ENCODE measurements around the gene SAMD5. TPM values are rescaled to one million over a fixed set of nuclear protein-coding genes. Genes with fewer than 3 reads are reported as not detected.

The SAMD5 gene
- total and polyA plus RNA-seq, 10 of the 15 experiments (the other 5 are each of a cell fraction or from before 2014, with no cell fraction given): 0.01 to 0.23 (median 0.05) TPM; not detected in 5

DNA sequence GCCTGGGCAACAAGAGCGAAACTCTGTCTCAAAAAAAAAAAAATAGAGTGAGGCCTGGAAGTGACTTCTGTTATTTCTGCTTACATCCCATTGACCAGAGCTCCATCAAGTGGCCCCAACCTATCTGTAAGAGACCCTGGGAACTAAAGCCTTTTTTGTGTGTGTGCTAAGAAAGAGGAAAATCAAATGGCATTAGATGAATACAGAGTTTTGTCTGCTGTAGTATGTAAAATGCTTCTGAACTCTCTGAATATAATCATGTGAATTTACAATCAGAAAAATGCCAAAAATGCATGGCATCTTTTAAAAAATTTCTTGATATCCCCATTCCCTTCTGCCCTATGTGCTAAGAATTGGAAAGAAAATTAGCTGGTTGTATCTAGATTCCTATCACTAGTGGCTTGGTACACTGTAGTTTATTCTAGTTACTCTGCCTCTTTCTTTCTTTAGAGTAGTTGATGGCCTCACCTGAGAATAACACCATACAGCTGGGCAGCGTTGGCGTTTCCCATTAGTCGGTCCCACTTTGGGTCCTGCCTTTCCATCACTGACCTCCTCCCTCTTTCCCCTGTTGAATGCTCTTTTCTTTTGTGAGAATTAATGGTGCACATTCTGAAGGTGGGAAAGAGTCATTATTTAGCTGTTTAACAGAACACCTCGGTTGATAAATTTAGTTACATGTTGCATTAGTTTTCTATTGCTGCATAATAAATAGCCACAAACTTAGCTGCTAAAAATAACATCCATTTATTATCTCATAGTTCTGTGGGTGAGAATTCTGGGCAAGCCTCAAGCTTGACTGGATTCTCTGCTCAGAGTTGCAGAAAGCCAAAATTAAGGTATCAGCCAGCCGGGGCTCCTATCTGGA lies 38.2 kb downstream of the SAMD5 start (continued):
- TF ChIP-seq, protein P1, sequence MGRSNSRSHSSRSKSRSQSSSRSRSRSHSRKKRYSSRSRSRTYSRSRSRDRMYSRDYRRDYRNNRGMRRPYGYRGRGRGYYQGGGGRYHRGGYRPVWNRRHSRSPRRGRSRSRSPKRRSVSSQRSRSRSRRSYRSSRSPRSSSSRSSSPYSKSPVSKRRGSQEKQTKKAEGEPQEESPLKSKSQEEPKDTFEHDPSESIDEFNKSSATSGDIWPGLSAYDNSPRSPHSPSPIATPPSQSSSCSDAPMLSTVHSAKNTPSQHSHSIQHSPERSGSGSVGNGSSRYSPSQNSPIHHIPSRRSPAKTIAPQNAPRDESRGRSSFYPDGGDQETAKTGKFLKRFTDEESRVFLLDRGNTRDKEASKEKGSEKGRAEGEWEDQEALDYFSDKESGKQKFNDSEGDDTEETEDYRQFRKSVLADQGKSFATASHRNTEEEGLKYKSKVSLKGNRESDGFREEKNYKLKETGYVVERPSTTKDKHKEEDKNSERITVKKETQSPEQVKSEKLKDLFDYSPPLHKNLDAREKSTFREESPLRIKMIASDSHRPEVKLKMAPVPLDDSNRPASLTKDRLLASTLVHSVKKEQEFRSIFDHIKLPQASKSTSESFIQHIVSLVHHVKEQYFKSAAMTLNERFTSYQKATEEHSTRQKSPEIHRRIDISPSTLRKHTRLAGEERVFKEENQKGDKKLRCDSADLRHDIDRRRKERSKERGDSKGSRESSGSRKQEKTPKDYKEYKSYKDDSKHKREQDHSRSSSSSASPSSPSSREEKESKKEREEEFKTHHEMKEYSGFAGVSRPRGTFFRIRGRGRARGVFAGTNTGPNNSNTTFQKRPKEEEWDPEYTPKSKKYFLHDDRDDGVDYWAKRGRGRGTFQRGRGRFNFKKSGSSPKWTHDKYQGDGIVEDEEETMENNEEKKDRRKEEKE (IDR thresholded peaks at IDR 0.05): no peak
- TF ChIP-seq RBBP5 (conservative IDR thresholded peaks at IDR 0.05) (no peak), HDGF (IDR thresholded peaks at IDR 0.05) (no peak), POLR2AphosphoS5 (IDR thresholded peaks at IDR 0.05; ENCODE audit: low read length) (no peak), TCF12 (IDR thresholded peaks at IDR 0.05; ENCODE audit: low read depth, low read length) (no peak)

DNA sequence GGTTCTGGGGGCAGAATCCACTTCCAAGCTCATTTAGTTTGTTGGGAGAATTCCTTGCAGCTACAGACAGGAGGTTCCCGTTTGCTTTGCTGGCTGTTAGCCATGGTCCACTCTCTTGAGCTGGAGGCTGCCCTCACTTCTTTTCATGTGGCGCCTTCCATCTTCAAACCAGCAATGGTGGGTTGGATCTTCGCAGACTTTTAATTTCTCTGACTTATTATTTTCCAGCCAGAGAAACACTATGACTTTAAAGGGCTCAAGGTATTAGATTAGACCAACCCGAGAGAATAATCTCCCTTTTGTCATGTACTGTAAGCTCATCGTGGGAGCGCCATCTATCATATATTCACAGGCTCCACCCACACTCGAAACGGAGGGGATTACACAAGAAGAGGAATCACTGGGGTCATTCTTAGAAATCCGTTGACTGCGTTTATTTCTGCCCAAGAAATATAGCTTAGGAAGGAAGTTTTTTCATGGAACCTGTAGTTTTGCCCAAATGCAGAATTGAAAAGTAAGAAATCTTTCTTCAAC lies 38.9 kb downstream of the SAMD5 start:
- no peak for DNase-seq (ENCODE audit: low read depth, low spot score)
- no peak for FAIRE-seq
- ChIA-PET RAD21 (ENCODE audit: unreplicated experiment) (no interaction called here), SMC1A (ENCODE audit: uncharacterized antibody, unreplicated experiment) (no interaction called here), POLR2A (no interaction called here), CTCF (no interaction called here)
- Histone ChIP-seq H3K4me1 (ENCODE audit: control insufficient read depth, insufficient read depth, low read length) (no peaks in the 10 kb centered on the region), H3K9me3 (replicated peaks; ENCODE audit: control insufficient read depth, insufficient read depth, low read length) (no peaks in the 10 kb centered on the region), H4K20me1 (ENCODE audit: control insufficient read depth, insufficient read depth) (no peaks in the 10 kb centered on the region), H3K9ac (ENCODE audit: control insufficient read depth, insufficient read depth, low read length) (no peak overlapping the region), H2AFZ (ENCODE audit: control insufficient read depth, low read depth, low read length) (no peak overlapping the region), H3K4me3 (no peak overlapping the region), H3K27ac (ENCODE audit: control insufficient read depth, insufficient read depth) (no peak overlapping the region), H3K79me2 (ENCODE audit: control insufficient read depth, insufficient read depth, low read length) (no peaks in the 10 kb centered on the region), H3K36me3 (ENCODE audit: control insufficient read depth in 2 of 2, insufficient read depth in 2 of 2, low read length in 1 of 2) (no peaks in the 10 kb centered on the region), H3K27me3 (replicated peaks in 1 of 2; ENCODE audit: control insufficient read depth in 2 of 2, insufficient read depth in 2 of 2, low read length in 1 of 2) (no peaks in the 10 kb centered on the region), H3K4me2 (ENCODE audit: control insufficient read depth, insufficient read depth) (no peak overlapping the region)
- intact Hi-C loops (cut with micrococcal nuclease; ENCODE audit: unreplicated experiment) (no loop called here), in situ Hi-C loops (cut with MboI) (no loop called here)
- ATAC-seq: no peak
- BruUV-seq (replicated peaks): no TSS peak
- WGBS (ENCODE audit: insufficient coverage, insufficient replicate concordance, low lambda C conversion rate, missing lambda C conversion rate): 35% methylated on average over 10 of the region's 10 CpGs
- TF ChIP-seq MEF2A (IDR thresholded peaks at IDR 0.05; ENCODE audit: insufficient read depth, low read depth, low read length): no peak
- no peak for TF ChIP-seq CHD1 (IDR thresholded peaks at IDR 0.05; ENCODE audit: low read depth, low read length)
- TF ChIP-seq, protein P2, sequence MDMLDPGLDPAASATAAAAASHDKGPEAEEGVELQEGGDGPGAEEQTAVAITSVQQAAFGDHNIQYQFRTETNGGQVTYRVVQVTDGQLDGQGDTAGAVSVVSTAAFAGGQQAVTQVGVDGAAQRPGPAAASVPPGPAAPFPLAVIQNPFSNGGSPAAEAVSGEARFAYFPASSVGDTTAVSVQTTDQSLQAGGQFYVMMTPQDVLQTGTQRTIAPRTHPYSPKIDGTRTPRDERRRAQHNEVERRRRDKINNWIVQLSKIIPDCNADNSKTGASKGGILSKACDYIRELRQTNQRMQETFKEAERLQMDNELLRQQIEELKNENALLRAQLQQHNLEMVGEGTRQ (IDR thresholded peaks at IDR 0.05; ENCODE audit: borderline replicate concordance, low read depth, low read length): no peak
- TF ChIP-seq, protein P3, sequence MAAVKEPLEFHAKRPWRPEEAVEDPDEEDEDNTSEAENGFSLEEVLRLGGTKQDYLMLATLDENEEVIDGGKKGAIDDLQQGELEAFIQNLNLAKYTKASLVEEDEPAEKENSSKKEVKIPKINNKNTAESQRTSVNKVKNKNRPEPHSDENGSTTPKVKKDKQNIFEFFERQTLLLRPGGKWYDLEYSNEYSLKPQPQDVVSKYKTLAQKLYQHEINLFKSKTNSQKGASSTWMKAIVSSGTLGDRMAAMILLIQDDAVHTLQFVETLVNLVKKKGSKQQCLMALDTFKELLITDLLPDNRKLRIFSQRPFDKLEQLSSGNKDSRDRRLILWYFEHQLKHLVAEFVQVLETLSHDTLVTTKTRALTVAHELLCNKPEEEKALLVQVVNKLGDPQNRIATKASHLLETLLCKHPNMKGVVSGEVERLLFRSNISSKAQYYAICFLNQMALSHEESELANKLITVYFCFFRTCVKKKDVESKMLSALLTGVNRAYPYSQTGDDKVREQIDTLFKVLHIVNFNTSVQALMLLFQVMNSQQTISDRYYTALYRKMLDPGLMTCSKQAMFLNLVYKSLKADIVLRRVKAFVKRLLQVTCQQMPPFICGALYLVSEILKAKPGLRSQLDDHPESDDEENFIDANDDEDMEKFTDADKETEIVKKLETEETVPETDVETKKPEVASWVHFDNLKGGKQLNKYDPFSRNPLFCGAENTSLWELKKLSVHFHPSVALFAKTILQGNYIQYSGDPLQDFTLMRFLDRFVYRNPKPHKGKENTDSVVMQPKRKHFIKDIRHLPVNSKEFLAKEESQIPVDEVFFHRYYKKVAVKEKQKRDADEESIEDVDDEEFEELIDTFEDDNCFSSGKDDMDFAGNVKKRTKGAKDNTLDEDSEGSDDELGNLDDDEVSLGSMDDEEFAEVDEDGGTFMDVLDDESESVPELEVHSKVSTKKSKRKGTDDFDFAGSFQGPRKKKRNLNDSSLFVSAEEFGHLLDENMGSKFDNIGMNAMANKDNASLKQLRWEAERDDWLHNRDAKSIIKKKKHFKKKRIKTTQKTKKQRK (IDR thresholded peaks at IDR 0.05; ENCODE audit: low read depth, low read length): no peak
- TF ChIP-seq NRF1 (conservative IDR thresholded peaks at IDR 0.05; ENCODE audit: low read depth, low read length): no peak
- TF ChIP-seq IKZF1 (conservative IDR thresholded peaks at IDR 0.05): no peak
